RWPE1 (cell line): Measurements from ENCODE around the gene KDELR3.
A peak's percentile ranks its signal among the peaks of the same experiment; 100 is the strongest.

Experiments
- CTCF ChIA-PET: fragments of 350-600 bp; sonication (Branson Sonifier 250); formaldehyde crosslinking; extraction: SDS; loops from one replicate; lab custom pipeline; 2021; lab: Yijun Ruan, JAX
- POLR2A ChIA-PET: fragments of 400-600 bp; formaldehyde crosslinking; extraction: SDS; loops from one replicate; lab custom pipeline; 2020; ENCODE audit warnings: antibody characterized with exemption; ENCODE audit not compliant: low non-redundant PET; lab: Yijun Ruan, JAX
- DNase-seq: peaks from one replicate; pipeline ENCODE4 v3.0.0; 2012; ENCODE audit warnings: low spot score
- H3K27ac ChIP-seq: fragments of 450-650 bp; 2 replicates; pipeline ENCODE4 v1.5.1; 2017
- TF ChIP-seq, protein P1 (sequence below): fragments of 450-650 bp; conservative IDR thresholded peaks from 2 replicates; pipeline ENCODE4 v1.5.1; 2017; ENCODE audit warnings: low read depth, mild to moderate bottlenecking

KDELR3 gene

DNA sequence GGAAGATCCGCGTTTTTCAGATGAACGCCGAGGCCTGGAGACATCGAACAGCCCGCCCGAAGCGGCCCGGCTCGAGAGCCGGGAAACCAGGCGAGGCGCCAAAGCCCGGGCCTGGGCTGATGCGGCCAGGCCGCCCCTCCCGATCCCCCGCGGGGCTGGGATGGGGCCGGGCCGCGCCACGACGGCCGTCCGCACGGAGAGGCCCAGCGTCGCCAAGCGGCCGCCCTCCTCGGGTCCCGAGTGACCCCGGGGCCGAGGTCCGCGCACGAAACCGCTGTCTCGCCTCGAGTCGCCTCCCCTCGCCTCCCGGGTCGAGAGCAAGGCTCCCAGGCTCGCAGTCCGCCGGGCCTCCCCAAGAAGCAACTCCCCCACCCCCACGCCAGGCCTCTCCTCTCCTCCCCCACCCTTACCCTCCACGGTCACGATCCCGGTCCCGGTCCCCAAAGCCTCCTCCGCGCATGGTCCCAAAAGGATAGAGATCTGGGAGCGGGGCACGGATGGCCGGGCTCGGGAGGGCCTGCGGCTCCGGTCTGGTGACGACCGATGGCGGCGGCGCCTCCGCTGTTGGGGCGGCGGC lies 37.7 kb downstream of the KDELR3 start:
- peak overlapping the region; percentile 97 for H3K27ac ChIP-seq
- TF ChIP-seq, protein P1, sequence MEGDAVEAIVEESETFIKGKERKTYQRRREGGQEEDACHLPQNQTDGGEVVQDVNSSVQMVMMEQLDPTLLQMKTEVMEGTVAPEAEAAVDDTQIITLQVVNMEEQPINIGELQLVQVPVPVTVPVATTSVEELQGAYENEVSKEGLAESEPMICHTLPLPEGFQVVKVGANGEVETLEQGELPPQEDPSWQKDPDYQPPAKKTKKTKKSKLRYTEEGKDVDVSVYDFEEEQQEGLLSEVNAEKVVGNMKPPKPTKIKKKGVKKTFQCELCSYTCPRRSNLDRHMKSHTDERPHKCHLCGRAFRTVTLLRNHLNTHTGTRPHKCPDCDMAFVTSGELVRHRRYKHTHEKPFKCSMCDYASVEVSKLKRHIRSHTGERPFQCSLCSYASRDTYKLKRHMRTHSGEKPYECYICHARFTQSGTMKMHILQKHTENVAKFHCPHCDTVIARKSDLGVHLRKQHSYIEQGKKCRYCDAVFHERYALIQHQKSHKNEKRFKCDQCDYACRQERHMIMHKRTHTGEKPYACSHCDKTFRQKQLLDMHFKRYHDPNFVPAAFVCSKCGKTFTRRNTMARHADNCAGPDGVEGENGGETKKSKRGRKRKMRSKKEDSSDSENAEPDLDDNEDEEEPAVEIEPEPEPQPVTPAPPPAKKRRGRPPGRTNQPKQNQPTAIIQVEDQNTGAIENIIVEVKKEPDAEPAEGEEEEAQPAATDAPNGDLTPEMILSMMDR: no peak
- ChIA-PET POLR2A (no interaction called here), CTCF (no interaction called here)
- peak; percentile 43 for DNase-seq

DNA sequence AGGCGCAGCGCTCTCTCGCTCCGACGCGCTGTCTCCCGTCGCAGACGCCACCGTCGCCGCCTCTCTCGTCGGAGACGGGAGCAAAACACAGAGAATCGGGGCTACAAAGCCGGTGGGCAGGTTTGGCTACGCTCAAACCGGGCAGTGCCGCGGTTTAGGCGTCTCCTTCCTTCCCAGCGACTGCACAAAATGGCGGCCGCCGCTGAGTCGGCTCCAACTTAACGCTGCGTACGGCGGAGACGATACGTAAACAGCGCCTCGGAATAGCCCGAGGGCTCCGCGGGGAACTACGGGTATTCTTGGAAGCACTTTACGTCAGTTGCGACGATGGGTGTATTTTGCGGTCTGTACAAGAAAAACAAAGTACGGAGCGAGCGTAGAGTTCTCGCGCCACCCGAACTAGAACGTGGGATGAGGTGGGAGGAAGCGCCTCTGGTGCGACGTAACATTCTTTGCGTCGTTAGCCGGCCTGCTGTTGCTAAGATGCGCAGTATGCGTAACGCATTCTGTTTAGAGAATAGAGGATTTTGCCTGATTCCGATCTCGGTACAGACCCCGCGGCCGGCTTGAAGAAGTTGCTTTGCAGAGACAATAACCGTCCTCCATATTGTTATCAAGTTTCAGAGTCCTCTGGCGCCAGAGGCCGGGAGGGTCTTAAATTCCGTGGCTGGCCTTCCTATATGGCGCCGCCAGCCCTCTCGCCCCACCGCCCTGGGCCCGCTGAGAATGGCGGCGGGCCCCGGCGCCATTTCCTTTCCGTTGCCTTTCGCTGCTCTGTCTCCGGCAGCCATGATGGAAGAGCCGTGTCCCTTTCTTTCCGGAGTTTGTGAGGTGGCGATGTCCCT lies 38.4 kb downstream of the KDELR3 start, which contains the start of gene DDX17:
DDX17 (minus strand) TSS at position 194 of the 845 bp plus-strand sequence.
- ChIA-PET POLR2A (no interaction called here), CTCF (no interaction called here)
- TF ChIP-seq, protein P1: no peak
- H3K27ac ChIP-seq: peak within 1 kb of the TSS; percentile 97
- peak; percentile 89 for DNase-seq

- TF ChIP-seq, protein P1: no peak
- ChIA-PET CTCF (no interaction called here), POLR2A (interaction anchor here (0.5 kb wide), 1 partner anchor 9 kb away, joined by 5 read pairs; no protein-coding TSS in a partner anchor)
- no peak overlapping the region for H3K27ac ChIP-seq
- no peak for DNase-seq
These were observed 42.6 kb downstream of the KDELR3 start for GRCh38 chr22:38510416-38510970.

DNA sequence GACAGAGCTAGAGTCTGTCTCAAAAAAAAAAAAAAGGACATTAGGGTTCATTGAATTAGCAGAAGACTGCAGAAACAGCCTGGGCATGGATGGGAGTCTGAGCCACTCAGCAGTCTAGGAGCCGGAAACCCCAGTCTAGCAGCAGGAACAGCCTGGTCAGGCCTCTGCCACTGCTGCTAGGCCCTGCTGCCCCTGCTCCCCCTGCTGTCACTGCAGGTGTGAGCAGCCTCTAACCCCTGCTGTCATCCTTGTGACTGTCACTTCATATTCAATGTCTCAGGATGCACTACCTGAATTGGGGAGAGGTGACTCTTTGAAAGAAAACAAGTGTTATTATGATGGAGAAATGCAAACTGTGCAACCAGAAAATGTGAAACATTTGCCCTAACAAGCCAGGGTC lies 45.2 kb downstream of the KDELR3 start:
- H3K27ac ChIP-seq: no peak overlapping the region
- ChIA-PET POLR2A (no interaction called here), CTCF (interaction anchor here (0.5 kb wide), 1 partner anchor 500 kb away, joined by 3 read pairs; no protein-coding TSS in a partner anchor)
- DNase-seq: no peak
- TF ChIP-seq, protein P1: no peak

- H3K27ac ChIP-seq: no peak overlapping the region
- DNase-seq: no peak
- TF ChIP-seq, protein P1: no peak
- ChIA-PET POLR2A (no interaction called here), CTCF (interaction anchor here (0.7 kb wide), 1 partner anchor 466 kb away, joined by 4 read pairs; no protein-coding TSS in a partner anchor)
These were observed 50.7 kb downstream of the KDELR3 start for GRCh38 chr22:38518620-38519019.

DNA sequence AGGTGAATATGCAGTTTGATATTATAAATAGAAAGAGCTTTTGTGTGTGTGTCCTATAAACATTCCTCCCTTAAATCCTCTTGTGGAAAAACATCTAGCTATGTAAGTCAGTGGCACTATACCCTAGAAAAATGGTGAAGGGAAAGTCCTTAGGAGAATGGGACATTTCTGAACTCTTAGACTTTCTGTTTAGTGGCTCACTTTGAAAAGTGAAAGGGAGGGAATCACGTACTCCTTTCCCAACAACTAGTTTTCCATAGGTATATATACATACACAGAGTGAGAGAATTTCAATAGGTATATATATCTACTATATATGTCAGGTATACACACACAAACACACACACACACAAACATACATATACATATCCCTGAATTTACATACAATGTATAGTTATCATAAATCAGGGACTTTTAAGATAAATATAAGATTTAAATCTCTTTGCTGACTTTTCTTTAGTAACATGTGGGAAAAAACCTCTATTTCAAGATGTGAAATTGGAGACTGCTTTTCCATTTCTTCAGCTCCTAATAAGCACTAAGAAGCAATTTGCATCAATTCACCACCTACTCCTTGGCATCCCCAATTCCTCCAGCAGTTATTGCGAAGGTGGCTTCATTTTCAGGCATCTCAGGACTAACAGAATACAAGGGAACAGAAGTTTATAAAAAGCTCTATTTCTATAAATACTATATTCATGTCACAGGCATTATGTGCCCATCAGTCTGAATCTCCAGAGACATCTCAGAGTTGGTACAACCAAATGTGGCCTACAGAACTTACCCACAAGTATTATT lies 51.8 kb downstream of the KDELR3 start:
- ChIA-PET CTCF (no interaction called here), POLR2A (no interaction called here)

More for the DNA sequence above, 51.8 kb downstream of the KDELR3 start:
- no peak overlapping the region for H3K27ac ChIP-seq
- TF ChIP-seq, protein P1: no peak
- no peak for DNase-seq
